Stimulated activated naive CD8-positive, alpha-beta T cell treated with anti-CD3 and anti-CD28 coated beads, Interleukin-15, Interleukin-2, amounts not matched to agents 100 ng/mL and 50 ng/mL, for 24 hours (primary cell): Measurements from ENCODE around the gene ANKMY1.

ENCODE experiments used
- H3K27ac Mint-ChIP-seq: one replicate; pipeline ENCODE4 v1.8.0; 2021; ENCODE audit warnings: mild to moderate bottlenecking, mixed read lengths
- H3K27me3 Mint-ChIP-seq: one replicate; pipeline ENCODE4 v1.8.0; 2021; ENCODE audit warnings: mixed read lengths
- H3K36me3 Mint-ChIP-seq: one replicate; pipeline ENCODE4 v1.8.0; 2021; ENCODE audit warnings: low read depth, mixed read lengths
- H3K4me1 Mint-ChIP-seq: one replicate; pipeline ENCODE4 v1.8.0; 2021; ENCODE audit warnings: low read depth, mixed read lengths
- H3K4me3 Mint-ChIP-seq: one replicate; pipeline ENCODE4 v1.8.0; 2021; ENCODE audit warnings: mild to moderate bottlenecking, mixed read lengths
- H3K9me3 Mint-ChIP-seq: one replicate; pipeline ENCODE4 v1.8.0; 2021; ENCODE audit warnings: mixed read lengths

The ANKMY1 gene

GRCh38 chr2:240468303-240469238, 89.2 kb downstream of the ANKMY1 start:
- Mint-ChIP-seq H3K4me3 (no peak overlapping the region), H3K27ac (no peak overlapping the region), H3K9me3 (peaks cover 6% of the 10 kb centered on the region), H3K4me1 (no peaks in the 10 kb centered on the region), H3K27me3 (no peaks in the 10 kb centered on the region), H3K36me3 (peaks cover 20% of the 10 kb centered on the region)

GRCh38 chr2:240467659-240468302, 90.0 kb downstream of the ANKMY1 start:
- H3K36me3 Mint-ChIP-seq: peaks cover 14% of the 10 kb centered on the region
- no peaks in the 10 kb centered on the region for H3K9me3 Mint-ChIP-seq
- H3K4me3 Mint-ChIP-seq: no peak overlapping the region
- no peaks in the 10 kb centered on the region for H3K27me3 Mint-ChIP-seq
- H3K4me1 Mint-ChIP-seq: no peaks in the 10 kb centered on the region
- no peak overlapping the region for H3K27ac Mint-ChIP-seq

- Mint-ChIP-seq H3K4me3 (no peak overlapping the region), H3K27me3 (no peaks in the 10 kb centered on the region), H3K4me1 (no peaks in the 10 kb centered on the region), H3K36me3 (peaks cover 14% of the 10 kb centered on the region), H3K9me3 (no peaks in the 10 kb centered on the region), H3K27ac (no peak overlapping the region)
These were observed 90.6 kb downstream of the ANKMY1 start for GRCh38 chr2:240467149-240467642.

- Mint-ChIP-seq H3K27ac (no peak overlapping the region), H3K9me3 (no peaks in the 10 kb centered on the region), H3K27me3 (no peaks in the 10 kb centered on the region), H3K4me1 (no peaks in the 10 kb centered on the region), H3K4me3 (no peak overlapping the region), H3K36me3 (peaks cover 14% of the 10 kb centered on the region)
These were observed 91.1 kb downstream of the ANKMY1 start for GRCh38 chr2:240466579-240467148.

GRCh38 chr2:240465765-240466578, 91.8 kb downstream of the ANKMY1 start:
- Mint-ChIP-seq H3K27me3 (no peaks in the 10 kb centered on the region), H3K9me3 (no peaks in the 10 kb centered on the region), H3K4me1 (no peaks in the 10 kb centered on the region), H3K27ac (no peak overlapping the region), H3K4me3 (no peak overlapping the region), H3K36me3 (peaks cover 10% of the 10 kb centered on the region)

DNA sequence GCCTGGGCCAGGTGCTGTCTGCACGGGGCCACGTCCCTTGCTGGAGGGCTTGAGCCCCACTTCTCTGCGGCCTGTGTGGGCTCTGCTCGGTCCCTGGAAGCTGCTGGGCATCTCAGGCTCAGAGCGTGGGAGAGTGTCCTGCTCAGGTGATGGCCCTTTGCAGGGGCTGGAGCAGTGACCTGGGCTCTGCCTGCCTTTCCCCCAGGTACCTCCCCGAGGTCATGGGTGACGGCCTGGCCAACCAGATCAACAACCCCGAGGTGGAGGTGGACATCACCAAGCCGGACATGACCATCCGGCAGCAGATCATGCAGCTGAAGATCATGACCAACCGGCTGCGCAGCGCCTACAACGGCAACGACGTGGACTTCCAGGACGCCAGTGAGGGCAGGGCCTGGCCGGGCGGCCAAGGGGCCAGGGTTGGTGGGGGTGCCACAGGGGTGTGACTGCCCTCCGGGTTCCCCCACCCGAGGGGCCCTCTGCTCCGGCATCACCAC, 92.5 kb downstream of the ANKMY1 start:
- H3K4me1 Mint-ChIP-seq: no peaks in the 10 kb centered on the region
- H3K27me3 Mint-ChIP-seq: no peaks in the 10 kb centered on the region
- no peak overlapping the region for H3K27ac Mint-ChIP-seq
- H3K9me3 Mint-ChIP-seq: no peaks in the 10 kb centered on the region
- peaks cover 4% of the 10 kb centered on the region for H3K36me3 Mint-ChIP-seq
- H3K4me3 Mint-ChIP-seq: no peak overlapping the region

GRCh38 chr2:240464514-240465241, 93.1 kb downstream of the ANKMY1 start:
- no peaks in the 10 kb centered on the region for H3K9me3 Mint-ChIP-seq
- no peaks in the 10 kb centered on the region for H3K4me1 Mint-ChIP-seq
- no peak overlapping the region for H3K27ac Mint-ChIP-seq
- H3K27me3 Mint-ChIP-seq: no peaks in the 10 kb centered on the region
- no peak overlapping the region for H3K4me3 Mint-ChIP-seq
- peaks cover 4% of the 10 kb centered on the region for H3K36me3 Mint-ChIP-seq

DNA sequence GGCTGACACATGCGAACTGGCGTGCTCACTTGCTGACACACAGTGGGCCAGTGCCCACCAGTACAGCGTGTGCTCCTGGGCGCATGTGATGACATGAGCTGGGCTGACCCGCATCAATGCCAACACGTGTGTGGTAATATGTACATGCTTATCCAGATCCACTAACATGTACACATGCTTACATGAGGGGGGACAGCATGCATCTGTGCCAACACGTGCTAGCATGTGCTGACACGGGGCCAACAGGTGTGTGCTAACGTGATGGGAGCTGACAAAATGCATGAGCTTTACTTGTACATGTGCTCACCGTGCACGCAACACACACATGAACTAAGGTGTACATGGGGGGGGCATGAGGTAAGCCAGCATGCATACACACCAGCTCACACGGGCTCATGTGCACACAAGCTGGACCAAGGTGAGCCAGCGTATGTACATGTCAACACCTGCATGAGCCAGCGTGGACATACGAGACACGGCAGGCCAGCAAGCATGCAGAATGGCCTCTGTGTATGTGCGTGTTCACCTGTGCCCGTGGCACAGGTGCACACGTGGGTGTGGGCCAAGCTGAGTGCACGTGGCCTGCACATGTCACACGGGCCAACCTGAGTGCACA, 93.8 kb downstream of the ANKMY1 start:
- Mint-ChIP-seq H3K36me3 (no peaks in the 10 kb centered on the region), H3K4me1 (no peaks in the 10 kb centered on the region), H3K27me3 (no peaks in the 10 kb centered on the region), H3K9me3 (no peaks in the 10 kb centered on the region), H3K27ac (no peak overlapping the region), H3K4me3 (no peak overlapping the region)

- Mint-ChIP-seq H3K27ac (no peak overlapping the region), H3K36me3 (no peaks in the 10 kb centered on the region), H3K4me1 (no peaks in the 10 kb centered on the region), H3K9me3 (no peaks in the 10 kb centered on the region), H3K27me3 (no peaks in the 10 kb centered on the region), H3K4me3 (no peak overlapping the region)
These were observed 94.4 kb downstream of the ANKMY1 start for GRCh38 chr2:240463274-240463865.

DNA sequence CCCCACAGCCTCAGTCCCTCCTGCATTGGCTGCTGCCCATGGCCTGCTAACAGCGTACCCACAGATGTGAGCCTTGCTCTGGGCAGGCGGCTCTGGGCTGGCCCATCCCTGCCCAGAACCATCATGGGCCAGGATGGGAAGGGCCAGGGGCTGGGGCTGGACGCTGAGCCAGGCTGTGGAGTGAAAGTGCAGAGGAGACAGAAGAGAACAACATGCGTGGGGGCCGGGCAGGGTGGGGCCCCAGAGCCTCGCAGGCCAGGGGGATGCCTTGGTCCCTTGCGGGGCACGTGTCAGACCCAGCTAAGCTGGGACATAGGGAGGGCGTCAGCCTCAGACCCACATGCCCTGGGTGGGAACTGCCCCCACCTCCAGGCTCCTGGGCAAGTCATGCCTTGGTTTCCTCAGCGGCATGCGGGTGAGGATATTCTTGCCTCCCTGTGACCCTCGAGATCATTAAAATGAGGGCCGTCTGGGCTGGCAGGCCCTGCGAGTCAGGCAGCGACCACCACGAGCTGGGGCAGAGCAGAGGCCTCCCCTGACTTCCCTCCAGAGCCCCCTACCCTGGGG, 95.0 kb downstream of the ANKMY1 start:
- H3K27me3 Mint-ChIP-seq: no peaks in the 10 kb centered on the region
- no peaks in the 10 kb centered on the region for H3K36me3 Mint-ChIP-seq
- H3K4me3 Mint-ChIP-seq: no peak overlapping the region
- H3K4me1 Mint-ChIP-seq: no peaks in the 10 kb centered on the region
- no peak overlapping the region for H3K27ac Mint-ChIP-seq
- no peaks in the 10 kb centered on the region for H3K9me3 Mint-ChIP-seq

DNA sequence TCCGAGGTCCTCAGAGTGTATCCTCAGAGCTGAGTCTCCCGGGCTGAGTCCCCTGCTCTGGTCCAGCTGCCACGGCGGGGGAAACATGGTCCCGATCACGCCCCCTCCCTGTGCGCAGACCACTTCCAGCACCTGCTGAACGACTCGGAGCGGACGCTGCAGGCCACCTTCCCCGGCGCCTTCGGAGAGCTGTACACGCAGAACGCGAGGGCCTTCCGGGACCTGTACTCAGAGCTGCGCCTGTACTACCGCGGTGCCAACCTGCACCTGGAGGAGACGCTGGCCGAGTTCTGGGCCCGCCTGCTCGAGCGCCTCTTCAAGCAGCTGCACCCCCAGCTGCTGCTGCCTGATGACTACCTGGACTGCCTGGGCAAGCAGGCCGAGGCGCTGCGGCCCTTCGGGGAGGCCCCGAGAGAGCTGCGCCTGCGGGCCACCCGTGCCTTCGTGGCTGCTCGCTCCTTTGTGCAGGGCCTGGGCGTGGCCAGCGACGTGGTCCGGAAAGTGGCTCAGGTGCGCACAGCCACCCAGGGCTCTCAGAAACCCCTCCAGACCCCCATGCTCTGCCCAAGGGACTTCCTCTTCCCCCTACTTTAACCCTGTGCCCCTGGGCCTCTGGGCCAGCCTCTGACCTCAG, 95.6 kb downstream of the ANKMY1 start:
- Mint-ChIP-seq H3K9me3 (no peaks in the 10 kb centered on the region), H3K4me3 (no peak overlapping the region), H3K27me3 (peaks cover under 1% of the 10 kb centered on the region), H3K27ac (no peak overlapping the region), H3K36me3 (no peaks in the 10 kb centered on the region), H3K4me1 (no peaks in the 10 kb centered on the region)

DNA sequence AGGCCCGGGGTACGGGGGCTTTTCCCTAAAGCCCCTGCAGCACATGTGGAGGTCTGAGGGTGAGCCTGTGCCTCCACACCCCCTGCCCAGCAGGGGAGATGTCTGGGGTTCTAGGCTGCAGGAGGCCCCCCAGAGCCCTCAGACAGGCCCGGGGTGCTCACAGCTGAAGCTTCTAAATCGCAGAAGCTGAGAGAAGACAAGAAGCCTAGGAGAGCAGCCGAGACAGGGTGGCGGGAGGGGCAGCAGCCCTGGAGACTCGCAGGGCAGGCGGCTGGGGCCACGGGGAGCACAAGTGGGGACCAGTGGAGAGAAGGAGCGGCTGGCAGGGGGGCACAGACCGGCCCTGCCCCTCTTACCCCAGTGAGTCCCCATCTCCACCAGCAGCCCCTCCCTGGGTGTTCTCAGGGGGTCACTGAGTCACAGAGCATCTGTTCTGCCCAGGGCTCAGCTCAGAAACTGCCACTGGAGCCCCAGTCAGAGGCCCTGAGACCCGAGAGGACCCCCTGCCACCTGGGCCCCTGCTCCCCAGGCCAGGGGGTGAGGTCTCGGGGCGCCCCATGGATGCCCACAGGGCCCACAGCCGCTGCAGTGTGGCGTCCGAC, 96.2 kb downstream of the ANKMY1 start:
- Mint-ChIP-seq H3K27me3 (peaks cover 4% of the 10 kb centered on the region), H3K36me3 (no peaks in the 10 kb centered on the region), H3K9me3 (no peaks in the 10 kb centered on the region), H3K27ac (no peak overlapping the region), H3K4me3 (no peak overlapping the region), H3K4me1 (no peaks in the 10 kb centered on the region)
